Upper lobe of left lung (tissue), 4 donors: ENCODE results near the gene DNAJB5.

Source experiments
- CTCF ChIP-seq, 6 experiments: fragments of 450-650 bp in 4 of 6; fragments of 200-600 bp in 2 of 6; sonication (generic) in 2 of 6; IDR thresholded peaks; one replicate each; pipeline ENCODE4 v1.5.1; 2016 to 2019; ENCODE audit warnings: antibody characterized with exemption in 6 of 6
- POLR2A ChIP-seq, 4 donors: fragments of 450-650 bp; IDR thresholded peaks; one replicate each; pipeline ENCODE4 v1.5.1; 2016 to 2017; ENCODE audit warnings: antibody characterized with exemption in 4 of 4, mild to moderate bottlenecking in 2 of 4
- POLR2AphosphoS5 ChIP-seq, 2 donors: sonication (generic); formaldehyde crosslinking; IDR thresholded peaks; one replicate each; pipeline ENCODE4 v1.5.1; 2017; ENCODE audit warnings: antibody characterized with exemption in 2 of 2

- TF ChIP-seq CTCF (IDR thresholded peaks at IDR 0.05) (no peak), POLR2AphosphoS5 (IDR thresholded peaks at IDR 0.05) (no peak), POLR2A (IDR thresholded peaks at IDR 0.05) (no peak)
These were observed 5.5 kb downstream of the DNAJB5 start for GRCh38 chr9:34994900-34995669.
